Measurements from ENCODE around the gene TMCC1. TPM values are rescaled to one million over a fixed set of nuclear protein-coding genes. Genes with fewer than 3 reads are reported as not detected.
"Not testable (repeated sequence)": the region's sequence is repeated elsewhere in the genome, so short reads cannot be mapped to it uniquely, and the experiment has no call there.

TMCC1 gene
- total RNA-seq, 1 donor from 2014 or later: 25.9 TPM

GRCh38 chr3:129699612-129700011 lies 193.9 kb downstream of the TMCC1 start:
- DNase-seq (no peak), ATAC-seq (ENCODE audit: low read depth) (no peak)
- Mint-ChIP-seq H3K27me3 (no peaks in the 10 kb centered on the region), H3K36me3 (ENCODE audit: low read depth) (peaks cover 10% of the 10 kb centered on the region), H3K27ac (no peak overlapping the region), H3K9me3 (peaks cover 11% of the 10 kb centered on the region), H3K4me3 (no peak overlapping the region), H3K4me1 (no peaks in the 10 kb centered on the region)
- intact Hi-C loops (cut with micrococcal nuclease): no loop called here
- ChIA-PET POLR2A (no interaction called here), CTCF (no interaction called here)
- TF ChIP-seq CTCF (IDR thresholded peaks at IDR 0.05): no peak

- CTCF ChIA-PET: no interaction called here
- peaks cover 11% of the 10 kb centered on the region for H3K9me3 Mint-ChIP-seq
- POLR2A ChIA-PET: no interaction called here
- no peak for TF ChIP-seq CTCF (IDR thresholded peaks at IDR 0.05)
- H3K4me1 Mint-ChIP-seq: no peaks in the 10 kb centered on the region
- H3K36me3 Mint-ChIP-seq (ENCODE audit: low read depth): peaks cover 10% of the 10 kb centered on the region
- DNase-seq (no peak), ATAC-seq (ENCODE audit: low read depth) (no peak)
- intact Hi-C loops (cut with micrococcal nuclease): no loop called here
- H3K27ac Mint-ChIP-seq: no peak overlapping the region
- no peaks in the 10 kb centered on the region for H3K27me3 Mint-ChIP-seq
- no peak overlapping the region for H3K4me3 Mint-ChIP-seq
Measured at GRCh38 chr3:129699199-129699598, 194.3 kb downstream of the TMCC1 start.

- Mint-ChIP-seq H3K27me3 (no peaks in the 10 kb centered on the region), H3K9me3 (peaks cover 11% of the 10 kb centered on the region), H3K4me3 (no peak overlapping the region), H3K36me3 (ENCODE audit: low read depth) (peaks cover 6% of the 10 kb centered on the region), H3K4me1 (no peaks in the 10 kb centered on the region), H3K27ac (no peak overlapping the region)
- no peak for DNase-seq
- ChIA-PET POLR2A (no interaction called here), CTCF (no interaction called here)
- ATAC-seq (ENCODE audit: low read depth): no peak
- no peak for TF ChIP-seq CTCF (IDR thresholded peaks at IDR 0.05)
- intact Hi-C loops (cut with micrococcal nuclease): no loop called here
Measured at GRCh38 chr3:129697229-129697969, 196.1 kb downstream of the TMCC1 start.

- H3K36me3 Mint-ChIP-seq (ENCODE audit: low read depth); H3K4me1 Mint-ChIP-seq; intact Hi-C loops (cut with micrococcal nuclease); CTCF ChIA-PET; H3K4me3 Mint-ChIP-seq; POLR2A ChIA-PET; ATAC-seq (ENCODE audit: low read depth); H3K27ac Mint-ChIP-seq; DNase-seq; H3K27me3 Mint-ChIP-seq: not testable (repeated sequence)
- H3K9me3 Mint-ChIP-seq: peaks cover 11% of the 10 kb centered on the region
Measured at GRCh38 chr3:129696430-129696829, 197.1 kb downstream of the TMCC1 start.

- no peaks in the 10 kb centered on the region for H3K27me3 Mint-ChIP-seq
- ChIA-PET CTCF (no interaction called here), POLR2A (no interaction called here)
- TF ChIP-seq CTCF (IDR thresholded peaks at IDR 0.05): no peak
- H3K9me3 Mint-ChIP-seq: peaks cover 11% of the 10 kb centered on the region
- peaks cover 4% of the 10 kb centered on the region for H3K4me1 Mint-ChIP-seq
- H3K27ac Mint-ChIP-seq: no peak overlapping the region
- DNase-seq: no peak
- H3K4me3 Mint-ChIP-seq: no peak overlapping the region
- H3K36me3 Mint-ChIP-seq (ENCODE audit: low read depth): peaks cover 6% of the 10 kb centered on the region
- no peak for ATAC-seq (ENCODE audit: low read depth)
- intact Hi-C loops (cut with micrococcal nuclease): no loop called here
Measured at GRCh38 chr3:129695230-129695629, 198.3 kb downstream of the TMCC1 start.

- POLR2A ChIA-PET: no interaction called here
Measured at GRCh38 chr3:129694228-129694627, 199.3 kb downstream of the TMCC1 start.

More at GRCh38 chr3:129694228-129694627, 199.3 kb downstream of the TMCC1 start:
- intact Hi-C loops (cut with micrococcal nuclease): loop anchor here (5.0 kb wide), 1 partner anchor 198 kb away; the partner anchor contains the start of gene TMCC1
- Mint-ChIP-seq H3K4me1 (peaks cover 4% of the 10 kb centered on the region), H3K4me3 (no peak overlapping the region), H3K27ac (no peak overlapping the region), H3K9me3 (peaks cover 11% of the 10 kb centered on the region), H3K36me3 (ENCODE audit: low read depth) (peaks cover 6% of the 10 kb centered on the region), H3K27me3 (no peaks in the 10 kb centered on the region)
- no peak for TF ChIP-seq CTCF (IDR thresholded peaks at IDR 0.05)
- ATAC-seq (ENCODE audit: low read depth) (no peak), DNase-seq (no peak)
- CTCF ChIA-PET: no interaction called here

All from activated B cell treated with CpG ODN at 0.5 μM for 24 hours (primary cell).